CD4-positive, alpha-beta T cell treated with Interleukin-4 for 4 hours (primary cell): ENCODE measurements around the gene ZNF844.
"Not testable (repeated sequence)": the region's sequence is repeated elsewhere in the genome, so short reads cannot be mapped to it uniquely, and the experiment has no call there.

Source experiments
- DNase-seq: peaks from one replicate; pipeline ENCODE4 v3.0.0-alpha.2; 2020

The ZNF844 gene

DNA sequence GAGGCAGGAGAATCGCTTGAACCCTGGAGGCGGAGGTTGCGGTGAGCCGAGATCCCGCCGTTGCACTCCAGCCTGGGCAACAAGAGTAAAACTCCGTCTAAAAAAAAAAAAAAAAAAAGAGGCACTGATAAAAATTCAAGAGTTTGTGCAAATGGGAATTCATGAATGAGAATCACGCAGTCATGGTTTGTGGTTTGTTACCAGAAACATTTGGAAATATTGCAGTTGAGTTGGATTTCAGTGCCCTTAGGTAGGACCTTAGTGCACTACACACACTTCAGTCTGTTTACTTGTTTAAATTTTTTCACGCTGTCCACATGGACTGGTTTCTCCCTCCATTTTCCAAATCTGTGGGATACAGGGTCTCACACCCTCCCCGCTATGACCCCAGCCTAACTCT lies 28.4 kb downstream of the ZNF844 start:
- no peak for DNase-seq

DNA sequence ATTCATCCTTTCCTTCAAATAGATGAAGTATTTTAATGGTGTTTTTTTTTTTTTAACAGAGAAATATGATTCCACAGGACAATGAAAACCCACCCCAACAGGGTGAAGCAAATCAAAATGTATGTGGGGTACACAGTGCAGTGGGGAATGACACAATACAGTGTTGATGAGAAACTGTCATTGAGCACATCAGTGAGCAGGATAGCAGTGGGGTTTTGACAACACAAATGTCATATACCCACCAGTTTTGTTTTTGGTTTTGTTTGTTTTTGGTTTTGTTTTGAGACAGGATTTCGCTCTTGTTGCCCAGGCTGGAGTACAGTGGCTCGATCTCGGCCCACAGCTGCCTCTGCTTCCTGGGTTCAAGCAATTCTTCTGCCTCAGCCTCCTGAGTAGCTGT lies 29.2 kb downstream of the ZNF844 start:
- no peak for DNase-seq

DNA sequence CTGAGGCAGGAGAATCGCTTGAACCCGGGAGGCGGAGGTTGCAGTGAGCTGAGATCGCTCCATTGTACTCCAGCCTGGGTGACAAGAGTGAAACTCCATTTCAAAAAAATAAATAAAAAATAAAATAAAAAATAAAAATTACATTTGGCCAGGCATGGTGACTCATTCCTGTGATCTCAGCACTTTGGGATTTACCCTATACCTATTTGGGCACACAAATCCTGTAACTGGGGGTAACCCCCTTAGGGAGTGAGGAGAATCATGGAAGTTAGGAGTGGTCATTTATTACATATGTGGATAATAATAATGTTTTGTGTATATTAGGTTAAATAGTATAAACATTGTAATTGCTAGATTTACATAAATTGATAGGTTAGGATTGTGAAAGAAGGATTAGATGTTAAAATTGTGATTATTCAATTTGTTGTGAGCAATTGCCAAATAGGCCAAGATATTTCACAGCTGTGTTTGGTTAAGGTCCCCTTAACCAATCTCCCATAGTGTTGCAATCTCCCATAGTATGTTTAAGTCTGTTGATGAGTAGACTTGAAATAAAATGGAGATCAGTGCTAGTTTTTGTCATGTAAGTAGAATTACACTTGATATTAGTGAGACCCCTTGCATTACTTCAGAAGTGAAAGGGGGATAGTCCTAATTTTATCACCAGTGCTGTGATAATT lies 30.7 kb downstream of the ZNF844 start:
- DNase-seq, result no peak

DNA sequence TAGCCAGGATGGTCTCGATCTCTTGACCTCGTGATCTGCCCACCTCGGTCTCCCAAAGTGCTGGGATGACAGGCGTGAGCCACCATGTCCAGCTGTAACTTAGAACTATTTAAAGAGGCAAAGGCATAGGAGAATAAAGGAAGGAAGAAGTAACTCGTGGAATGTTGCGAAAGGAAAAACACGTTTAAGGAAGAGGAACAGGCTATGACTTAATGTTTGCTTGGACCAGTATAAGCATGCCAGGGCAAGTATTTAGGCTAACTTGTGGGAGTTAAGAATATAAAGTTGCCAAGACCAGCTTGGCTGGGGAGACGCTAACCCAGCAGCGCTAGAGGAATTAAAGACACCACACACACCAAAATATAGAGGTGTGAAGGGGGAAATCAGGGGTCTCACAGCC lies 33.5 kb downstream of the ZNF844 start:
- no peak for DNase-seq

DNA sequence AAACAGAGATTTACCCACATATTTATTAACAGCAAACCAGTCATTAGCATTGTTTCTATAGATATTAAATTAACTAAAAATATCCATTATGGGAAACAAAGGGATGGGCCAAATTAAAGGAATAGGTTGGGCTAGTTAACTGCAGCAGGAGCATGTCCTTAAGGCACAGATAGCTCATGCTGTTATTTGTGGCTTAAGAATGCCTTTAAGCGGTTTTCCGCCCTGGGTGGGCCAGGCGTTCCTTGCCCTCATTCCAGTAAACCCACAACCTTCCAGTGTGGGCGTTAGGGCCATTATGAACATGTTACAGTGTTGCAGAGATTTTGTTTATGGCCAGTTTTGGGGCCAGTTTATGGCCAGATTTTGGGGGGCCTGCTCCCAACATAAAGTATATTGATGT lies 39.4 kb downstream of the ZNF844 start:
- DNase-seq, result not testable (repeated sequence)

DNA sequence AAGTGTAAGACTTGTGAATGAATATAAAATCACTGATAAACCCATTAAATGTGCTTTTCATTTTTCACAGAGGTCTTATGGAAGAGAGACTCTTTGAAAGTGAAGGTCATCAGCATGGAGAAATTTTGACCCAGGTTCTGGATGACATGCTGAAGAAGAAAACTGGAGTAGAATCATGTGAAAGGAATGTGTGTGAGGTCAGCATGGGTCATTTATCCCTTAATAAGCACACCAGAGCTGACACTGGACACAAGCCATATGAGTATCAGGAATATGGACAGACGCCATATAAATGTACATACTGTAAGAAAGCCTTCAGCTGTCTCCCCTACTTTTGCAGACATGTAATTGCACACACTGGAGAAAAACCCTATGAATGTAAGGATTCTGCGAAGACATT lies 46.6 kb downstream of the ZNF844 start:
- DNase-seq, result no peak

DNA sequence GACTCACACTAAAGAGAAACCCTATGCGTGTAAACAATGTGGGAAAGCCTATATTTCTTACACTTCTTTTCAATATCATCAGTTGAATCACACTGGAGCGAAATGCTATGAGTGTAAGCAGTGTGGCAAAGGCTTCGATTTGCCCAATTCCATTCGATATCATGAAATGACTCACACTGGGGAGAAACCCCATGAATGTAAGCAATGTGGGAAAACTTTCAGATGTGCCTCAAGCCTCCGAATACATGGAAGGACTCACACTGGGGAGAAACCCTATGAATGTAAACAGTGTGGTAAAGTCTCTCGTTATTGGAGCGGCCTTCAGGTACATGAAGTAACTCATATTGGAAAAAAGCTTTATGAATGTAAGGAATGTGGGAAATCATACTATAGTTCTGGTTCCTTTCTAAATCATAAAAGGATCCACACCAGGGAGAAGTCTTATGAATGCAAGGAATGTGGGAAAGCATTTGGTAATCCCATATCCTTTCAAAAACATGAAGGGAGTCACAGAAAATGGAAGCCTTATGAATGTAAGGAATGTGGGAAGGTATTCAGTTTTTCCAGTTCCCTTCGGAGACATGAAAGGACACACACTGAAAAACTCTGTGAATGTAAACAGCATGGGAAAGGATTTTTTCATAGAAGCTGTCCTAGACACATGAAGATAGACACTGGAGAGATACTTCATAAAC lies 47.6 kb downstream of the ZNF844 start:
- DNase-seq, result no peak

DNA sequence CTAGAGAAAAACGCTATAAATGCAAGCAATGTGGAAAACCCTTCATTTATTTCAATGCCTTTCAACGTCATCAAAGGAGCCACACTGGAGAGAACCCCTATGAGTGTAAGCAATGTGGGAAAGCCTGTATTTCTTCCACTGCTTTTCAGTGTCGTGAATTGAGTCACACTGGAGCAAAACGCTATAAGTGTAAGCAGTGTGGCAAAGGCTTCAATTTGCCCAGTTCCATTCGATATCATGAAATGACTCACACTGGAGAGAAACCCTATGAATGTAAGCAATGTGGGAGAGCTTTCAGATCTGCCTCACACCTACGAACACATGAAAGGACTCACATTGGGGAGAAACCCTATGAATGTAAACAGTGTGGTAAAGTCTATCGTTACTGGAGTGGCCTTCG lies 48.2 kb downstream of the ZNF844 start:
- no peak for DNase-seq

DNA sequence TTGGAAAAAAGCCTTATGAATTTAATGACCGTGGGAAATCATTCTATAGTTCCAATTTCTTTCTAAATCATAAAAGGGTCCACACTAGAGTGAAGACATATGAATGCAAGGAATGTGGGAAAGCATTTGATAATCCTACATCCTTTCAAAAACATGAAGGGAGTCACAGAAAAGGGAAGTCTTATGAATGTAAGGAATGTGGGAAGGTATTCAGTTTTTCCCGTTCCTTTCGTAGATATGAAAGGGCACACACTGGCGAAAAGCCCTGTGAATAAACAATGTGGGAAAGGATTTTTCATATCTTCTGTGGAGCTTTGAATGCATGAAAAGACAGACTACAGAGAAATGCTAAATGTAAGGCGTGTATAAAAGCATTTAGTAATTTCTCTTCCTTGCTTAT lies 48.6 kb downstream of the ZNF844 start:
- DNase-seq, result no peak

DNA sequence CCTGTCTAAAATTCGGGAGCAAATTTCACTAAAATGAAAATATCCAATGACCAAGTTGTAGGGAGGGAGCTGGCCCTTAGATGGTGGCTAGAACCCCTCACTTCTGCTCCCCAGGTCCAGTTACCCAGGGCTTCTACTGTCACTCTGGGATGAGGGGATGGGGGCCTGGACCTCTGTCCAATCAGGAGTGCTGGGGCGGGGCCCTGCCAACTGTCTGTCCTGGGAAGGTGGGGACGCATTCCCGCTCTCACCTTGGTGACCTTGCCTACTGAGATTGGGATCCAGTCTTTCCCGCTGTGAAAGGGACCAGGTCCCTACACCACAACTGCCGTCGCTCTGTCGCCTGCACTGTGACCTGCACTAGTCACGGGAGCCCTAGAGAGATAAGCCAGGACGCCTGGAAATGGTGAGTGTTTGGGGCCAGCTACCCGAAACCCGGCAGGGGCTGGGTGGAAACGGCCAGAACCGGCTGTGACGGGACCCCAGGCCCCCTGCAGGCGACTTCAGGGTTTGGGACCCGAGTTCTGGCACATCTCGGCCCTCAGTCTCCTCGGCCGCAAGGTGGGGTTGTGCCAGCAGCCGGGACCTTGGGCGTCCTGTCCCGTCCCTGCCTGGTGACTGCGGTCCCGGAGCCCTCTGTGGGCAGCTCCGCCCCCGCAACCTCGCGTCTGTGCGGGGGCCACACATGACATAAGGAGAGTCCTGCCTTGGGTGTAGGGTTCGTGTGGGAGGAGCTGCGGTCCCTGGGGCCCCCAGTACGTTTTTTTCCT lies 52.9 kb downstream of the ZNF844 start:
- DNase-seq, result no peak

DNA sequence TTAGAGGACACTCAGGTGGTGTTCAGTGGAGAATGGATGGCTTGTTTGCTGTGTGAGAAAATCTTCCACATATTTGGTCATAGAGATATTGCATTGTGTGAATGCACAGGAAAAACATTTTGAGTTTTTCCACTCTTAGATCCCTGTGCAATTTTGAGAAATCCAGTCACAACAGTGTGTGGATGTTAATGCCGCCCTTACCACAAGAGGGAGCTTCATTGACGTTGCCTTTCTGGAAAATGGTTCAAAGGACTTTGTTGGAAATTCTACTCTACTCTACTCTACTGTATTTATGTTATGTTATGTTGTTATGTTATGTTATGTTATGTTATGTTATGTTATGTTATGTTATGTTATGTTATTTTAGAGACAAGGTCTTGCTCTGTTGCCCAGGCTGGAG lies 62.2 kb downstream of the ZNF844 start:
- peak; percentile 24 for DNase-seq
